HG03095 (cell line): ENCODE data around the gene CAPN9.
"Not testable (repeated sequence)": the region's sequence is repeated elsewhere in the genome, so short reads cannot be mapped to it uniquely, and the experiment has no call there.

Experiments
- ATAC-seq: cut with Tn5 transposase; IDR thresholded peaks from one replicate; pipeline ENCODE4 v1.9.1; 2021; ENCODE audit warnings: moderate library complexity; ENCODE audit not compliant: unreplicated experiment

CAPN9 gene

GRCh38 chr1:230747127-230747730 is at the start of gene CAPN9:
TSS of gene CAPN9 (plus strand) at chr1:230747388. CDS start at chr1:230747497, 109 bp downstream.
- no peak for ATAC-seq

- no peak for ATAC-seq
These were observed 49.1 kb upstream of the CAPN9 start for GRCh38 chr1:230698130-230698529.

- not testable (repeated sequence) for ATAC-seq
These were observed 48.2 kb upstream of the CAPN9 start for GRCh38 chr1:230698964-230699363.

DNA sequence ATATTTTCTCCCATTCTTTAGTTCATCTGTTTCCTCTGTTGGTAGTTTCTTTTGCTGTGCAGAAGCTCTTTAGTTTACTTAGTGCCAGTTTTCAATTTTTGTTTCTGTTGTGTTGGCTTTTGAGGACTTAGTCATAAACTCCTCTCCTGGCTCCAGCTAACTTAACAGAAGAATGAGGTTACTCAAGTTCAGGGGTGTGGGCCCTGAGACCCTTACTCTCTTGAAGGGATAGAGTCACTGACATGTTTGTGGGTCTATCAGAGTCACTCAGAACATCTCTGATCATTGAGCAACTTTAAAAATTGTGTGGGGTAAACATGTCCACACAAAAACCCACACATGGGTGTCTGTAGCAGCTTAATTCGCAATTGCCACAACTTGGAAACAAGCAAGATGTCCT is 47.5 kb upstream of the CAPN9 start:
- no peak for ATAC-seq

GRCh38 chr1:230700132-230700531 is 47.1 kb upstream of the CAPN9 start:
- ATAC-seq = no peak

DNA sequence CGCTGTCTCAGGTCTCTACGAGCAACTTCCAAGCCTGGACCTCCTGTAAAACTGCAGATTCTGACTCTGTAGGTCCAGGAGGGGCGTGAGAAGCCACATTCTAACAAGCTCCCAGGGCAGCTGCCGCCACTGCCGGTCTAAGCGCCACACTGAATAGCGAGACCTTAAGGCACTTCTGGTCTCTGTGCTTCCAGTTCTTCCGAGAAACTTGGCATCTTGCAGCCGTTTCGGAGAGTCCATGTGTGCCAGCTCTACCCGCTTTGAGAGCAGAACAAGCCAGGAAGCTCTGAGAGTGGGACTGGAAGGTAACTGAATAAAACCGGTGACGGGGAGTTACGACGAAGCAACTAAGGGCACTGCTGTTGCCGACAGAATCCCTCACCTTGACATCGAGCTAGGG is 45.8 kb upstream of the CAPN9 start:
- ATAC-seq = no peak

DNA sequence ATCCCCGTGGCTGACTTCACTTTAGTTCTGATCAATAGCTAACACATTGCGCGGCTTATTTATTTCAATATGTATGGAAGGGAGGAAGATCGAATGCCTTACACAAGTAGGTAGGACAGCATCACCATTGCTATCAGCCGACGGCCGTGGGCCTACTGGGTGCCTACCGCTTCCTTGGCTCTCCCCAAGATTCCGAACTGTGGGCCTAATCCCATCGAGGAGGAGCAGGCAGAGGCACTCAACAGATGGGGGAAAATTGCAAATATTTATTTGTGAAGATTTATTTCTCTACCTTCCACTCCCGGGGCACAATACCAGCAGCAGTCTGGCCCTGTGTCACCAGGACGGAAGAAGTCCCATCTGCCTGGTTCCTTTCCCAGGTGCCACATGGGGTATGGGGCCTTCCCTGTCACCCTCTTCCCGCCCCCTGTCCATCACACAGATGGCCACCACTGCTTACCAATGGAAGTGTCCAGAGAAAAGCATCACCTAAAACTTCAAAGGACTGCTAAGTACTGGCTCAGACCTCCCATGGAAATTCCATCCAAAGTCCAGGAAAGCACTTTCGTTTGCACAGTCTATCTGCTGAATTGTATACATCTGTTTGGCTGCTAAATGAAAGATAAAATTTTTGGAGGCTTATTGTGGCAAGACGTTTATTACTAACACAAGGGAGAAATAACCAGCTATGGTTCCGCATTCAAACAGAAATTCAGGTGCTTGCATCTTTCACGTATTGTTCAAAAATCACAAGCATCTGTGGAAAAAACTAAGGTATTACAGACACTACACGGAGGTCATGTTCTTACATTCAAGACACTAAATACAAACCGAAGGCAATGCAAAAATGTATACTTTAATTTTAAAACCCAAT is 45.1 kb upstream of the CAPN9 start:
- ATAC-seq = no peak

GRCh38 chr1:230702934-230703678 is 44.1 kb upstream of the CAPN9 start:
- ATAC-seq = no peak

DNA sequence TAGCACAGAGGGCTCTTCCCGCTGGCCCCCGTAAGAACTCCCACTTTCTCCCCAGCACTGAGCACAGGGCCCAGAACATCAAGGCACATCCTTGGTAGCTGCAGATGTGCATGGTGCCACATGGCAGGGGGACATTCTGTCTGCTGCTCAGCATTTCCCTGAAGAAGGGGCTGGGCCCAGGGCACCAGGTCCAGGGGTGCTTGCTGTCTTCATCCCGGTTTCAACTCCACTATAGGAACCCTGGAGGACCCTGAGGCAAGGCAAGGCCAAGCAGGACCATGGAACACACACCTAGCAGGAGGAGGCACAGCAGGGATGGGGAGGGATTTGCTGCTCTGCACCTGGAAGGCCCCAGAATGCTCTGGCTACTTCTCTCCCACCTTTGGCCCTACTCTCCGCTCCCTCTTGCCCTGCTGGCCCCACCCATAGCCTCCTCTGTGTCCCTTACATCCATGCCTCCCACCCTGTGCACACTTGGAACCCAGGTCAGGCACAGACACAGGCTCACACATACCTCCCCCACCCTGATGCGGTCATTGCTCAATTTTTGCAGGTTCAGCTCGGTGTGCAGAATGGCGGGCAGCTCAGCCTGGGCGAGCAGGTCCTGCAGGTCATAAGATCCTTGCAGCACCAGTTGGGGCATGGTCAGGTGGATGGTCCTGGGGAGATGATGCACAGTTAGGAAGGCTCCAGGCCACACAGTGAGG is 43.4 kb upstream of the CAPN9 start:
- no peak for ATAC-seq

DNA sequence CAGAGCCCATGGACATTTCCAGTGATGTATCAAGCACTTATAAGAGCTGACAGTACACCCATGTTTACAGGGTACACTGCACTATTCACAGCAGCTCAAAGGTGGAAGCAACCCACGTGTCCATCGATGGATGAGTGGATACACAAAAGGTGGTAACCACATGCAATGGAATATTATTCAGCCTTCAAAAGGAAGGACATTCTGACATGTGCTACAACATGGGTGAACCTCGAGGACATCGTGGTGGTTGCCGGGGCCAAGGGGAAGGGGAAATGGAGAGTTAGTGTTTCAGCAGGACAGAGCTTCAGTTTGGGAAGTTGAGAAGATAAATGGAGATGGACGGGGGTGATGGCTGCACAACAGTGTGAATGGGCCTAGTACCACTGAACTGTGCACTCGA is 42.4 kb upstream of the CAPN9 start:
- no peak for ATAC-seq

DNA sequence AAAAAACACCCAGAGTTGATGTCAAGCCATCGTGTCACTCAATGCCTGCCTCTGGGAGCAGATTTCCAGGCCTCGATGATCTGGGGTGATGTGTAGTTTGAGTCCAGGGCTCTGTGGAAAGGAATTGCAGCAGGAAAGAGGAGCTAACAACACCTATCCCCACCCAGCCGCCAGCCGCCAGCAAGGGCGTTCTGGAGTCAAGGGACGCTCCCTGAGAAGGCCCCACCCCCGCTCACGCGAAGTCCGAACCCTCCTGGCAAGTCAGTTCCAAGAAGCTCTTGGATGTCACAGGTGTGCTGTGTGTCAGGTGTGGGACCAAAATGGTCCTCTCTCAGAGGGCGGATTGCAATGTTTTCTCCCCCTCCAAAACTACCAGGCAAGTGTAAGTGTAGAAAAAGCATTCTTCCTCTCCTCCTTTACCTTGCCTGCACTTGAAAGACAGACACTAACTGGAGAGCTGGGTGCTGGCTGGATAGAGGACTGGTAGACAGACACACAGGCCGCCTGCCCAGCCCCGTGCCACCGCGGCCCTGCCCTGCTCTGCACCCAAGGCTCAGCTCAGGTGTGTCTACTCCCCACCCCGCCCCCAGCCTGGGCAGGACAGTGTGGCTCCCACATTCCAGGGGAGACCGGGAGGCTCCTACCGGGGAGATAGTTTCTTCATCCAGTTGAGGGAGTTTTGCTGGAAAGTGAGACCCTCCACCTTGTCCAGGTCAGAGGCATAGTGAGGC is 41.7 kb upstream of the CAPN9 start:
- ATAC-seq = no peak

GRCh38 chr1:230706020-230706699 is 41.0 kb upstream of the CAPN9 start:
- ATAC-seq = no peak

- ATAC-seq = no peak
These were observed 40.1 kb upstream of the CAPN9 start for GRCh38 chr1:230706887-230707731.

DNA sequence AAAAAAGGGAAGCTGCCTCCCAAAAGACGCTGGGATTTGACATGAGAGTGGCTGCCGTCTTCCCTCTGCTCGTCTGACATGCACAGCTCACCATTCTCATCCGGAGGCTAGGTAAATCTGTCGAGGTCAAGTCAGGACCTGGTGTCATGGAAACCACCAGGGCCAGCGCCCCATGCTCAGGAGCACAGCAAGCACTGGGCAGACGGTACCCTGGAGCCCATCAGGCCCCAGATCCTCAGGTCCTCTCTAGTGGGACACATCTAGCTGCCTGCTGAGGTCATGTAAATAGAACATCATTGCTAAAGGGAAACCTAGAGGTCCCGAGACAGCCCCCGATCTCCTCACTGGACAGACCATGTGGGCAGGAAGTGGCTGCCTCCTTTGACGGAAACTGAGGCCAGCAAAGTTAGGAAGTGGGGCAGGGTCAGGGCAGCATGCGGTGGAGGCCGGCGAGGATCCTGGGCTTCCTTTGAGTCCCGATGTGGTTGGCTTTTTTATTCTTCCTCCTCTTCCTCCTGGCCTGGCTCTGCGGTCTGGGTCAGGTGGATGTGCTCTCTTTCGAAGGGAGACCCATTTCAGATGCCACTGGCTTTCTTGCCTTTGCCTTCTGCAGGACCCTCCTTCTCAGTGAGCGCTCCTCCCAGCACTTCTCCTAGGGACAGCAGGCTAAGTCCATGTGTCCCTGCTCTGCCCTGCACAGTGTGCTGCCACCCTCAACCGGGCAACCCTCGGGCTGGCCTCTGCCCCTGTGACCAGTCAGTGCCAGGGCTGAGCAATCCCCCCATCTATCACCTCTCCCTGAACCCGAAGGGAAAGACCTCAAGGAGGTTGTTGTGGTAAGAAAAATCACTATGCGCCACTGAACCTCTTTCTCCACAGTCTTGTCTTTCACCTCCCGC is 39.2 kb upstream of the CAPN9 start:
- ATAC-seq = no peak

DNA sequence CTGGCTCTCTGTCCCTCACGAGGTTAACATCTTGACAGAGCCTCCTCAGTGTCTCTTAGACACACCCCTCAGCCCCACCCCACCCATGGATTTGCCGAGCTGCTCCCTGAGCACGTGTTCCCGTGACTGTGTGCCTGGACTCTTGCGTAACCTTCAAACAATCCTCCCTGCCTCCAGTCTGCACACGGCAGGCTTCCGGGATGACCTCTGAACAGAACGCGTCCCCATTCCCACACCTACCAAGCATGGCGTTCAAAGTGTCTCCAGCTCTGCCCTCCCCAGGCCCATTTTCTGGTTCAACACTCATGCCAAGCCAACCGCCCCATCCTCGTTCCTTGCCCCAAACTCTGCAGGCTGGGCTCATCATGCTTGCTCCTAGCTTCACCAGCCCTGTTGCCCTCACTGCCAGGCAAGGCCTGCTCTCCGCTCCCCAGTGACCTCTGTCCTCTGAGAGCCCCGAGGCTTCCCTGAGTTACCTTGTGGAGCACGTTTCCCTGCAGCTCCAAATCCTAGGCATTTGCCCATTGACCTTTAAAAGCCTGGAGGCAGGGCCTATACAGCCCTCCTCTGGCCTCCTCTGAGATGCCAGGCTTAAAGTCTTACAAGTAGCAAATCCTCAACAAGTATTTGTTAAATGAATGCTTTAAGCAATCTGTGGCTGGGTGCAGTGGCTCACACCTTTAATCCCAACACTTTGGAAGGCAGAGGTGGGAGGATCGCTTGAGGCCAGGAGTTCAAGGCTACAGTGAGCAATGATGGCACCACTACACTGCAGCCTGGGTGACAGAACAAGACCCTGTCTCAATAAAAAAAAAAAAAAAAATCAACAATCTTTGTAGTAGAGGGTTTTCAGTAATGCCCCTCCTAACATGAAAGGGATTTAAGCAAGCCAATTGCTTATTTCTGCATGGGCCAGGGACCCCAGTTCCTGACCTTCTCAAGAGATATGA is 38.3 kb upstream of the CAPN9 start:
- ATAC-seq = no peak

DNA sequence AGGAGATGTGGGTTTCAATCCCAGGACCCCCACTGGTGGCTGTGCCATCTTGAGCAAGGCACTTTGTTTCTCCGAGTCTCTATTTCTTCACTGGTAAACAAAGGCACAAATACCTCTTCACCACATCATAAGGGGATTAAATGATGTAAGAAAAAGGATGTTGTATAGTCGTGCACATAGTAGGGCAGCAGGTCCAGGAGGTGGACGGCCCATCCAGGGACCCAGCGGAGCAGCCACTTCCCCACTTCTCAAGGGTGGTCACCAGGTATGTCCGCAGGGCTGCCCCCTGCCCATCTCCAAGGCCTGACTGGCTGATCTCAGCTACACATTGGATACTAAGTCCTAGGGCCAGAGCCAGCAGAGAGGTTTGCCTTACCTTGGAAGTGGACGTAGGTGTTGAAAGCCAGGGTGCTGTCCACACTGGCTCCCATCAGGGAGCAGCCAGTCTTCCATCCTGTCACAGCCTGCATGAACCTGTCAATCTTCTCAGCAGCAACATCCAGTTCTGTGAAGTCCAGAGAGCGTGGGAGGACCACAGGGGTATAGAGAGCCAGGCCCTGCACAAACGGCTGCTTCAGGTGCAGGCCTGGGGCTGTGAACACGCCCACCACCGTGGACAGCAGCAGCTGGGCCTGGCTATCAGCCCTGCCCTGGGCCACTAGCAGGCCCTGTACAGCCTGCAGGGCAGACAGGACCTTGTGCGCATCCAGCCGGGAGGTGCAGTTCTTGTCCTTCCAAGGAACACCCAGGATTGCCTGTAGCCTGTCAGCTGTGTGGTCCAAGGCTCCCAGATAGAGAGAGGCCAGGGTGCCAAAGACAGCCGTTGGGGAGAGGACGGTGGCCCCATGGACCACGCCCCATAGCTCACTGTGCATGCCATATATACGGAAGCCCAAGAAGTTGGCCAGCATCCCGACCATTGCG is 37.3 kb upstream of the CAPN9 start:
- no peak for ATAC-seq
